ENCODE results near the gene TPM1. TPM values are rescaled to one million over a fixed set of nuclear protein-coding genes. Genes with fewer than 3 reads are reported as not detected.
A peak's percentile ranks its signal among the peaks of the same experiment; 100 is the strongest.

TPM1 gene
- total and polyA plus RNA-seq, 7 donors: 1,097 to 5,131 (median 2,822) TPM

GRCh38 chr15:63067976-63068743, 25.6 kb downstream of the TPM1 start:
- H3K4me1 ChIP-seq: peaks cover 12% of the 10 kb centered on the region
- H3K27ac ChIP-seq: peak overlapping the region; percentile 65
- WGBS, 3 donors: 49 to 64% (median 55%) methylated on average over 13 of the region's 13 CpGs
- H3K4me3 ChIP-seq: no peak overlapping the region
- TF ChIP-seq CTCF (IDR thresholded peaks at IDR 0.05): no peak
- no peaks in the 10 kb centered on the region for H3K9me3 ChIP-seq
- intact Hi-C loops (cut with DNase I): no loop called here
- peaks cover 2 to 66% of the 10 kb centered on the region in 2 donors for H3K36me3 ChIP-seq (ENCODE audit: insufficient read depth in 1 of 2, low read depth in 1 of 2)
- DNase-seq: no peak
- ATAC-seq: peak; percentile 52 to 69 (median 66)
- H3K27me3 ChIP-seq (ENCODE audit: insufficient read depth in 3 of 3, low read length in 2 of 3): no peaks in the 10 kb centered on the region

GRCh38 chr15:63069616-63070090, 27.1 kb downstream of the TPM1 start:
- Histone ChIP-seq H3K4me1 (peaks cover 12% of the 10 kb centered on the region), H3K4me3 (no peak overlapping the region), H3K36me3 (ENCODE audit: insufficient read depth in 1 of 2, low read depth in 1 of 2) (peaks cover 2 to 51% of the 10 kb centered on the region in 2 donors), H3K27me3 (ENCODE audit: insufficient read depth in 3 of 3, low read length in 2 of 3) (no peaks in the 10 kb centered on the region), H3K27ac (peak overlapping the region; percentile 65), H3K9me3 (no peaks in the 10 kb centered on the region)
- ATAC-seq: peak in 3 of 4 donors; percentile 5 to 14 (median 11)
- intact Hi-C loops (cut with DNase I): no loop called here
- TF ChIP-seq CTCF (IDR thresholded peaks at IDR 0.05): no peak
- 93 to 100% (median 96%) methylated on average over 3 of the region's 3 CpGs for WGBS, 3 donors
- DNase-seq: no peak

- Histone ChIP-seq H3K9me3 (no peaks in the 10 kb centered on the region), H3K36me3 (ENCODE audit: insufficient read depth in 1 of 2, low read depth in 1 of 2) (peaks cover 2 to 41% of the 10 kb centered on the region in 2 donors), H3K4me3 (no peak overlapping the region), H3K27ac (no peak overlapping the region), H3K27me3 (ENCODE audit: insufficient read depth in 3 of 3, low read length in 2 of 3) (no peaks in the 10 kb centered on the region), H3K4me1 (peaks cover 12% of the 10 kb centered on the region)
- DNase-seq: no peak
- no peak for ATAC-seq
- no peak for TF ChIP-seq CTCF (IDR thresholded peaks at IDR 0.05)
- intact Hi-C loops (cut with DNase I): no loop called here
- 79 to 89% (median 86%) methylated on average over 6 of the region's 6 CpGs for WGBS, 3 donors
Measured at GRCh38 chr15:63070681-63071129, 28.2 kb downstream of the TPM1 start.

- no peak for DNase-seq
- peaks cover 0 to 3% (median 0%) of the 10 kb centered on the region in 3 donors for H3K27me3 ChIP-seq (ENCODE audit: insufficient read depth in 3 of 3, low read length in 2 of 3)
- no peaks in the 10 kb centered on the region for H3K9me3 ChIP-seq
- H3K27ac ChIP-seq: no peak overlapping the region
- peaks cover 12% of the 10 kb centered on the region for H3K4me1 ChIP-seq
- 77 to 86% (median 85%) methylated on average over 8 of the region's 8 CpGs for WGBS, 3 donors
- ATAC-seq: no peak
- no peak overlapping the region for H3K4me3 ChIP-seq
- intact Hi-C loops (cut with DNase I): no loop called here
- peaks cover 0 to 34% of the 10 kb centered on the region in 2 donors for H3K36me3 ChIP-seq (ENCODE audit: insufficient read depth in 1 of 2, low read depth in 1 of 2)
- no peak for TF ChIP-seq CTCF (IDR thresholded peaks at IDR 0.05)
Measured at GRCh38 chr15:63071288-63071909, 28.9 kb downstream of the TPM1 start.
